Glutamatergic neuron (in vitro differentiated cells): ENCODE data around the gene MMAB. TPM values are rescaled to one million over a fixed set of nuclear protein-coding genes. Genes with fewer than 3 reads are reported as not detected.

ENCODE experiments used
- DNase-seq: peaks from one replicate; pipeline ENCODE4 v3.0.0; 2022
- H3K27ac Mint-ChIP-seq: one replicate; pipeline ENCODE4 v1.8.0; 2020; ENCODE audit warnings: mild to moderate bottlenecking, mixed read lengths, inconsistent platforms; ENCODE audit not compliant: unreplicated experiment
- H3K27me3 Mint-ChIP-seq: one replicate; pipeline ENCODE4 v1.8.0; 2020; ENCODE audit warnings: mild to moderate bottlenecking, moderate library complexity, mixed read lengths, inconsistent platforms; ENCODE audit not compliant: unreplicated experiment
- H3K36me3 Mint-ChIP-seq: one replicate; pipeline ENCODE4 v1.8.0; 2020; ENCODE audit warnings: mild to moderate bottlenecking, mixed read lengths, inconsistent platforms; ENCODE audit not compliant: unreplicated experiment
- H3K4me1 Mint-ChIP-seq: one replicate; pipeline ENCODE4 v1.8.0; 2020; ENCODE audit warnings: mild to moderate bottlenecking, low read depth, mixed read lengths, inconsistent platforms; ENCODE audit not compliant: unreplicated experiment
- H3K4me3 Mint-ChIP-seq: one replicate; pipeline ENCODE4 v1.8.0; 2020; ENCODE audit warnings: mild to moderate bottlenecking, mixed read lengths, inconsistent platforms; ENCODE audit not compliant: unreplicated experiment
- H3K9me3 Mint-ChIP-seq: one replicate; pipeline ENCODE4 v1.8.0; 2020; ENCODE audit warnings: mild to moderate bottlenecking, moderate library complexity, mixed read lengths, inconsistent platforms; ENCODE audit not compliant: unreplicated experiment
- total RNA-seq: library from RNA; stranded (reverse); fragmentation: NEBNext Ultra II Directional; extraction: Animal tissue kit (Norgen Biotek cat#: 25700); gene quantifications from one replicate; pipeline ENCODE4 v1.2.1, GENCODE V29; 2021; ENCODE audit not compliant: unreplicated experiment
- TF ChIP-seq, protein P1 (sequence below): fragments of 200-600 bp; sonication (generic); IDR thresholded peaks from one replicate; pipeline ENCODE4 v1.5.0; 2021; ENCODE audit not compliant: partially characterized antibody, unreplicated experiment

The MMAB gene
- total RNA-seq, 1 donor from 2014 or later, result 28.7 TPM

DNA sequence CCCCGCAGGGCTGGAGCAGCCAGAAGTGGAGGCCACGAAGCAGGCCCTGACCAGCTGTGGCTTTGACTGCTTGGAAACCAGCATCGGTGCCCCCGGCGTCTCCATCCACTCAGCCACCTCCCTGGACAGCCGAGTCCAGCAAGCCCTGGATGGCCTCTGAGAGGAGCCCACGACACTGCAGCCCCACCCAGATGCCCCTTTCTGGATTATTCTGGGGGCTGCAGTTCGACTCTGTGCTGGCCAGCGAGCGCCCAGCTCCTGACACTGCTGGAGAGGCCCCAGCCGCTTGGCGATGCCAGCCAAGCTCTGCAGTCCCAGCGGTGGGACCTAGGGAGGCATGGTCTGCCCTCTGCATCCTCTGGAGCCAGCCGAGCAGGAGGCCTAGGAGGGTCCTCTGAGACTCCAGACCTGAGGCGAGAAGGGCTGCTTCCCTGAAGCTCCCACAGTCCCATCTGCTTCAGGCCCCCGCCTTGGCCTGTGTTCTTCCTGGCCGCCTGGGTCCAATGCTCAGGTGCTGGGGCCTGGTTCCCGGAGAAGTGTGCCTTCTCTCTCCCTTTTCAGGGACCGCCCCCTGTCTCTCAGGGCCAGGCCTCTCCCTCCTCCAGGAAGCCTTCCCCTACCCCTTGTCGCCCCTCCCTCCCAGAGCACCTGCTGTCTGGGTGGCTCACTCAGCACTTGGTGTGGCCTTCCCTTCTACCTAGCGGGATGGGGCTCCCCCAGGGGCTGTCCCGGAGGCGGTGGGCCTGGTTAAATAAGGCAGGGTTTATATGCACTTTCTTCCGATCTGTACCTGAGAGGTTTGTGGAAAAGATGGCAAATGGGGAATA is 23.3 kb upstream of the MMAB start:
- TF ChIP-seq, protein P1, sequence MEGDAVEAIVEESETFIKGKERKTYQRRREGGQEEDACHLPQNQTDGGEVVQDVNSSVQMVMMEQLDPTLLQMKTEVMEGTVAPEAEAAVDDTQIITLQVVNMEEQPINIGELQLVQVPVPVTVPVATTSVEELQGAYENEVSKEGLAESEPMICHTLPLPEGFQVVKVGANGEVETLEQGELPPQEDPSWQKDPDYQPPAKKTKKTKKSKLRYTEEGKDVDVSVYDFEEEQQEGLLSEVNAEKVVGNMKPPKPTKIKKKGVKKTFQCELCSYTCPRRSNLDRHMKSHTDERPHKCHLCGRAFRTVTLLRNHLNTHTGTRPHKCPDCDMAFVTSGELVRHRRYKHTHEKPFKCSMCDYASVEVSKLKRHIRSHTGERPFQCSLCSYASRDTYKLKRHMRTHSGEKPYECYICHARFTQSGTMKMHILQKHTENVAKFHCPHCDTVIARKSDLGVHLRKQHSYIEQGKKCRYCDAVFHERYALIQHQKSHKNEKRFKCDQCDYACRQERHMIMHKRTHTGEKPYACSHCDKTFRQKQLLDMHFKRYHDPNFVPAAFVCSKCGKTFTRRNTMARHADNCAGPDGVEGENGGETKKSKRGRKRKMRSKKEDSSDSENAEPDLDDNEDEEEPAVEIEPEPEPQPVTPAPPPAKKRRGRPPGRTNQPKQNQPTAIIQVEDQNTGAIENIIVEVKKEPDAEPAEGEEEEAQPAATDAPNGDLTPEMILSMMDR, result no peak
- DNase-seq, result peak; percentile 36
- peak overlapping the region; percentile 38 for H3K27ac Mint-ChIP-seq
- peaks cover 21% of the 10 kb centered on the region for H3K27me3 Mint-ChIP-seq
- no peak overlapping the region for H3K4me3 Mint-ChIP-seq
- H3K36me3 Mint-ChIP-seq, result no peaks in the 10 kb centered on the region
- H3K4me1 Mint-ChIP-seq, result peaks cover 39% of the 10 kb centered on the region
- H3K9me3 Mint-ChIP-seq, result peaks cover 15% of the 10 kb centered on the region

DNA sequence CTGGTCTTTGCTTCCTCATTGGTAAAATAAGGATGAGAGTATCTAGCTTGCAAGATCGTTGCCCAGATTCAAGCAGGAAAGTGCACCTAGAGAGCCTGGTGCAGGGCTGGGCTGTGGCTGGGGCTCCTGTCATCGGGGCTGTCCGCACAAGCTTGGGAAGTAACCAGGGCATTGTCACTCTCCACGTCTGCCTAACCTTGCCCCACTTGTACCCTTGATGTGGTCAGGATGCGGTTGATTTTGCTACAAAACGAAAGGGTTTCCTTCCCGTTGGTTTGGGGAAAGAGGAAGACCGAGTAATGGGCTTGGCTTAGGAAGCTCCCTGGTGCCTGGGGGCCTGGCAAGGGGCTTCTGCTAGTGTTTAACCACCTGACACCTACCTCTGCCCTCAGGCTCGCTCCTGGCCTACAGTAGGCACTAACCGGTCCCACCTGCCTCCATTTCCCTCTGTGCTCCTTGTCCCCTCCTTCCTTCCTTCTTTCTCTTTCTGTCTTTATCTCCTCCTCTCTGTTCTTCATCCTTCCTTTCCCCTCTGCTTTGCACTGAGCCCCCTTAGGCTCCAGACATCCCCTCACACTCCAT is 22.1 kb upstream of the MMAB start:
- Mint-ChIP-seq H3K4me1 (peaks cover 45% of the 10 kb centered on the region), H3K27me3 (peaks cover 23% of the 10 kb centered on the region), H3K9me3 (peaks cover 15% of the 10 kb centered on the region), H3K36me3 (no peaks in the 10 kb centered on the region), H3K4me3 (no peak overlapping the region), H3K27ac (no peak overlapping the region)
- TF ChIP-seq, protein P1, result no peak
- no peak for DNase-seq

DNA sequence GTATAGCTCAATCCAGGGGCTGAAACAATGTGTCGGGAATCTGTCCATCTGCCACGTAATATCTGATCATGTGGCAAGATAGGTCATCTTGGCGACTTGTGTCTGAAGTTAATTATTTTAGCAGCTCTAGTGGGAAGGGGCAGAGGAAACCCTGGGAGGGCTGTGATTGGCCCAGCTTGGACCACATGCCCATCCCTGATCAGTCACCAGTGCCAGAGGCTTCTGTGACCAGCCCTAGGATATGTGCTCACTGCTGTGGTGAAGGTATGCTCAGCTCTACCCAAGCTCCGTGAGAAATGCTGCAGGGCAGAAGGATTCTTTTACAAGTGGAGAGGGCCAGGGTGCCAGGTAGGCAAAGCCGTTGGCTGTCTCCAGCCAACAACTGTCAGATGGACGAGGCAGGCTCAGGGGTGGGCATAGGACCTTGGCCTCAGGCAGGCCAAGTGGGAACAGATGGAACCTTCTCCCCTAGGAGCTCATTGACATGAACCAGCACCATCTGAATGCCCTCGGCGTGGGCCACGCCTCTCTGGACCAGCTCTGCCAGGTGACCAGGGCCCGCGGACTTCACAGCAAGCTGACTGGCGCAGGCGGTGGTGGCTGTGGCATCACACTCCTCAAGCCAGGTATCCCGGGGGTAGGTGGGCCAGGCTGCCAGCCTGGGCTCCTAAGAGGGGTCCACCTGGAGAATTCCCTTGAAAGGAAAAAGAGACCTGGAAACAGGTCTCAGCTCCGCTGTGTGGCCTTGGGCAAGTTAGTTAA is 21.4 kb upstream of the MMAB start:
- no peak for DNase-seq
- Mint-ChIP-seq H3K27me3 (peaks cover 23% of the 10 kb centered on the region), H3K9me3 (peaks cover 15% of the 10 kb centered on the region), H3K4me3 (no peak overlapping the region), H3K36me3 (no peaks in the 10 kb centered on the region), H3K27ac (no peak overlapping the region), H3K4me1 (peaks cover 48% of the 10 kb centered on the region)
- TF ChIP-seq, protein P1, result no peak

DNA sequence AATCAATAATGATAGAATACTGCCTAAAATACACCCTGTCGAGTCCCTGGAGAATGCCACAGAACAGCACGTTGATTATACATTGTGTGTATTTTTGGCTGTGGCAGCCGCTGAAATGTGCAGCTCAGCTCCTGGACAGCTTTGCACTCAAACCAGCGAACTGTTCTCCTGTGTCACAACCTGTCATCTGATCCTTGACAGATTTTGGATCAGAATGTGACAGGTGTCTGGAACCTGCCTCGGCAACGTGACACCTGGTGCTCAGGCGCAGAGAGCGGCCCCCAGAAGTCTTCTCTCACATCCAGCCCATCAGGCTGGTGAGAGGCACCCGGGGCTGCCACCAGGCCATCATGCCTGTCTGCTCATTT is 19.6 kb upstream of the MMAB start:
- Mint-ChIP-seq H3K4me1 (peaks cover 47% of the 10 kb centered on the region), H3K4me3 (peak overlapping the region; percentile 46), H3K27ac (peak overlapping the region; percentile 82), H3K36me3 (peaks cover 8% of the 10 kb centered on the region), H3K27me3 (peaks cover 19% of the 10 kb centered on the region), H3K9me3 (peaks cover 16% of the 10 kb centered on the region)
- TF ChIP-seq, protein P1, result no peak
- no peak for DNase-seq
